Fibroblast of the aortic adventitia (primary cell): Measurements from ENCODE around the gene TBX1. TPM values are rescaled to one million over a fixed set of nuclear protein-coding genes. Genes with fewer than 3 reads are reported as not detected.
"Not testable (repeated sequence)": the region's sequence is repeated elsewhere in the genome, so short reads cannot be mapped to it uniquely, and the experiment has no call there.

Experiments used
- DNase-seq: peaks from one replicate; pipeline ENCODE4 v3.0.0-alpha.2; 2010; ENCODE audit warnings: low read depth
- H3K4me3 ChIP-seq: 2 replicates; pipeline ENCODE4 v1.5.1; 2011; ENCODE audit warnings: low read depth, mild to moderate bottlenecking, control low read depth, low read length, moderate library complexity
- total RNA-seq: library from RNA; depleted of rRNA; stranded (reverse); fragments of >200 nt; gene quantifications from 2 replicates; pipeline ENCODE4 v1.2.3, GENCODE V29; 2012; ENCODE audit warnings: low replicate concordance
- TF ChIP-seq, protein P1 (sequence below): IDR thresholded peaks from 2 replicates; pipeline ENCODE4 v1.5.1; 2011; ENCODE audit warnings: mild to moderate bottlenecking, low read length, control low read depth, inconsistent platforms; ENCODE audit not compliant: insufficient read depth

Gene TBX1
- total RNA-seq, 1 donor, result 2.8 TPM

DNA sequence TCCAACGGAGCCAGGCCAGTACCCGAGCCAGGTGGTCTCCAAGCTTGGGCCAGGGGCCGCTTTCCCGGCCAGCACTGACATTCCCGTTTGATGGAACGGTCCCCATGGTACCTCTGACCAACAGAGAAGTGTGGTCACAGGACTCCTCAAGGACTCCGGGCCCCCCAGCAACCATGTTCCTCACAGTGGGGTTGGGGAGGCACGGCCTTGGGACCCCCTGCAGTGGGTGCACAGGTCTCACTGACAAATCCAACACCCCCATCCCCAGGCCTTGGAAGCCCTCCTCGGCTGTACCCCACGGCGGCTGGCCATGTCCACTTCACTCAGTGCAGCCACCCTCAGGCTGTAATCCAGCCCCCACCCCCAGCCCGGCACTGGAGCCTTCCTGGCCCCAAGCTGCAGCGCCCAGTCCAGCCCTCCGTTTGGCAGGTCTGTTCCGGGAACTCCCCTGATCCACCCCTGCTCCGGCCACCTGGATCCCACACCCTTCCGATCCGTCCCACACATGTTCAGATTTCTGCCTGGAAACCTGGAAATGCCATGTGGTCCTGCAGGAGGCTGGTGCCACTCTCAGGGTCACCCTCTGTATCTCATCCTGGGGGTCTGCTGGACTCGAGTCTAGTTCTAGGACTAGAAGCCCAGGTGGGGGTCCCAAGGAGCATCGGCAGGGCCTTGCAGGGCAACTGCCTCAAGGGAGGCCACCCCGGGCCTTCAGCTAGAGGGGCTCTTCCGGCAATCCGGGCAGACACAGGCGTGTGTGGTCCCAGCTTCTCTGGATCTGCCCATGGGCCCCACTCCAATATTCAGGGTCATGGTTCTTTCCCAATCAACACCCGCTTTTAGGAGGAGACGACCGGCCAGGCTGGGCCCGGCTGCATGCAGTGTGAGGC, 26.6 kb downstream of the TBX1 start:
- no peak overlapping the region for H3K4me3 ChIP-seq
- no peak for DNase-seq
- TF ChIP-seq, protein P1, sequence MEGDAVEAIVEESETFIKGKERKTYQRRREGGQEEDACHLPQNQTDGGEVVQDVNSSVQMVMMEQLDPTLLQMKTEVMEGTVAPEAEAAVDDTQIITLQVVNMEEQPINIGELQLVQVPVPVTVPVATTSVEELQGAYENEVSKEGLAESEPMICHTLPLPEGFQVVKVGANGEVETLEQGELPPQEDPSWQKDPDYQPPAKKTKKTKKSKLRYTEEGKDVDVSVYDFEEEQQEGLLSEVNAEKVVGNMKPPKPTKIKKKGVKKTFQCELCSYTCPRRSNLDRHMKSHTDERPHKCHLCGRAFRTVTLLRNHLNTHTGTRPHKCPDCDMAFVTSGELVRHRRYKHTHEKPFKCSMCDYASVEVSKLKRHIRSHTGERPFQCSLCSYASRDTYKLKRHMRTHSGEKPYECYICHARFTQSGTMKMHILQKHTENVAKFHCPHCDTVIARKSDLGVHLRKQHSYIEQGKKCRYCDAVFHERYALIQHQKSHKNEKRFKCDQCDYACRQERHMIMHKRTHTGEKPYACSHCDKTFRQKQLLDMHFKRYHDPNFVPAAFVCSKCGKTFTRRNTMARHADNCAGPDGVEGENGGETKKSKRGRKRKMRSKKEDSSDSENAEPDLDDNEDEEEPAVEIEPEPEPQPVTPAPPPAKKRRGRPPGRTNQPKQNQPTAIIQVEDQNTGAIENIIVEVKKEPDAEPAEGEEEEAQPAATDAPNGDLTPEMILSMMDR, result no peak

DNA sequence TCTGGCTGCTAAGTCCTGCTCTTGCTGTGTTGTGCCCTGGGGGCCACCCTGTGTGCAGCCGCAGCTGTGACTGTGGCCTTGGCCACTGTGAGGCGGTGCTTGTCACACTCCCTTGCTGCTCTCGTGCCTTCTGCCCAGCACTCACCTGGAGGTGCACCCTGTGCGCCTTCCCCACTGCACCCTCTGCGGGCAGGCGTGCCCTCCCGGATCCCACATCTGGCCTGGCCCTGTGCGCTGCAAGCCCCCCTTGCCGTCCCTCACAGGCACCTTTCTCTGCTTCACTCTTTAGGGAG, 27.2 kb downstream of the TBX1 start:
- DNase-seq, result no peak
- H3K4me3 ChIP-seq, result no peak overlapping the region
- TF ChIP-seq, protein P1, result no peak

DNA sequence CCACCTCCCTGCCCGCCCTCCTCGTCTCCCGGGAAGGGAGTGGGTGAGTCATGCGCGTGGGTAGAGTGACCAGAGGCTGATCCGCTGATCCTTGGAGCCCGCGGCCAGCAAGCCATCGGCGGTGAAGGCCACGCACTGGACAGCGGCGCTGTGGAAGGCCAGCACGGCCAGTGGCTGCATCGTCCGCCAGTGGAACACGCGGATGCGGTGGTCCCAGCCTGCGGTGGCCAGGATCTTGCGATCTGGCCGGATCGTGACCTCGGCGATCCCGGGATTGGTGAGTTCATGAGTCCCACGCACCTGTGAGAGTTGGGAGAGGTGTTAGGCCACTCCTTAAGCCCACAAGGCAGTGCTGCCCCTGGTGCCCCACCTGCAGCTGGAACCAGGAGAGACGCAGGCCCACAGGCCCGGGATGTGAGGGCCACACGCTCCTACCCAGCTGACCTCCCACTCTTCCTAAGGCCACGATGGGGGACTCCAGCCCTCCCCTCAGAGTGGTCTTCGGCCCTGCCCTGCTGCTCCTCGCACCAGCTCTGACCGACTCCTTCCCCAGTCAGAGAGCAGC, 28.2 kb downstream of the TBX1 start:
- TF ChIP-seq, protein P1, result no peak
- no peak overlapping the region for H3K4me3 ChIP-seq
- no peak for DNase-seq

DNA sequence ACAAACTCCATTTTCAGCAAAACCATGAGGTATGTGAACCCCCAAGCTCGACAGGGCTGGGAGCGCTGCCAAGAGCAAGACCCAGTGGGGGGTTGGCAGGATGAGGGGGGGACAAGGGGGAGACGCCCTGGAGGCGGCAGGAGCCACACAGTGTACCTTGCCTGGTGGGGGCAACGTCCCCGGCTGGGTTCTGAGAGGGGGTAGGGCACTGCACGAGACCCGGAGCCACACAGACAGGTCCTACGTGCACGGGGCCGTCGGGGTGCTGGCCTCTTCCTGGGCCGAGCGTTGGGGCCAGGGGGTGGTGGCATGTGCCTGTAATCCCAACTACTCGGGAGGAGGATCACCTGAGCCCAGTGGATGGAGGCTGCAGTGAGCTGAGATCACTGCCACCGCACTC, 28.8 kb downstream of the TBX1 start:
- TF ChIP-seq, protein P1, result no peak
- DNase-seq, result no peak
- H3K4me3 ChIP-seq, result no peak overlapping the region

DNA sequence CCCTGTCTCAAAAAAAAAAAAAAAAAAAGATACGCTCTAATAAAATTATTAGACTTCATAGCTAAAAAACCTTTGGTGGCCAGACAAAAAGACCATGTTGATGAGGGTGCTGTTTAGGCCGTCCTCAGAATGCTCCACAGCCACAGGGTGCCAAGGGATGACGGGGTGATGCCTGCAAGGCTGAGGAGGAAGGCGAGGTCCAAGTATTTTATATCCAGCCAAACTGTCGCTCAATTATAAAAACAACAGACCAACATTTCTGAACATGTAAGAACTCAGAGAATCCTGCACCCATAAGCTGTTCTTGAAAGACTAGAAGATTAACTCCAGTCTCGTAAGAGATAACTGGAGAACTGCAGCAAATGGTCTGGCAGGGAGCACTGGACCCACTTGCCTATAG, 29.2 kb downstream of the TBX1 start:
- H3K4me3 ChIP-seq, result no peak overlapping the region
- DNase-seq, result no peak
- TF ChIP-seq, protein P1, result no peak

DNA sequence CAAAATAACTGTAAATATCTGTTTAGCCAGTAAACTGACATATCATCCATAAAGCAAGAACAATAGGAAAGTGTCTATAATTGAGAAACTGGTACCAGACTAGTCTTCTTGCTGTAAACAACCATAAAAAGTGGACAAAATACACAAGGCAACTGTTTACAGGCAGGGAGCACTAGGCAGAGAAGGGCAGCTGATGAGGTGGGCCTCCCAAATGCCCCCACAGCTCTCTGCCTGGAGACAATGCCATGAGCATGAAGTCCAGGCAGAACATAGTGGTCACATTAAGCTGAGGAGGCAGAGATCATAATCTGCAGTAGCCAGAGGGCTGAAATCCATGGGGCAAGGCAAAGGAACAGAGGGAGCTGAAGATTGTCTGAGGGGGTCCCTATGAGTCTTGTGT, 30.7 kb downstream of the TBX1 start:
- H3K4me3 ChIP-seq, result no peak overlapping the region
- DNase-seq, result no peak
- TF ChIP-seq, protein P1, result no peak

DNA sequence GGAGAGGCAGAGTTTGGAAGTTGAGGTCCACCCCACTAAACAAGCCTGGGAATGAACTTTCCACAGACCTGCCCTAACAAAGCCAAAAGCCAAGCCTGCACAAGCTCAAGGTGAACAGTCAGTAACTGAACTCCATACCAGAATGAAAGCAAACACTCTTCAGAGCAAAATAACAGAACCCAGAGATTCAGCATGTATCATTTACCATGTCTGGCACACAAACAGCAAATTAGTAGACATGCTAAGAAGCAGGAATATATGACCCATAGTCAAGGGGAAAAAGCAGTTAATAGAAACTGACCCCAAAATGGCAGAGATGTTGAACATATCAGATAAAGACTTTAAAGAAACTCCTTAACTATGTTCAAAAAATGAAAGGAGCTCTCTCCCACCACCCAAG, 31.3 kb downstream of the TBX1 start:
- H3K4me3 ChIP-seq, result no peak overlapping the region
- DNase-seq, result no peak
- TF ChIP-seq, protein P1, result no peak

DNA sequence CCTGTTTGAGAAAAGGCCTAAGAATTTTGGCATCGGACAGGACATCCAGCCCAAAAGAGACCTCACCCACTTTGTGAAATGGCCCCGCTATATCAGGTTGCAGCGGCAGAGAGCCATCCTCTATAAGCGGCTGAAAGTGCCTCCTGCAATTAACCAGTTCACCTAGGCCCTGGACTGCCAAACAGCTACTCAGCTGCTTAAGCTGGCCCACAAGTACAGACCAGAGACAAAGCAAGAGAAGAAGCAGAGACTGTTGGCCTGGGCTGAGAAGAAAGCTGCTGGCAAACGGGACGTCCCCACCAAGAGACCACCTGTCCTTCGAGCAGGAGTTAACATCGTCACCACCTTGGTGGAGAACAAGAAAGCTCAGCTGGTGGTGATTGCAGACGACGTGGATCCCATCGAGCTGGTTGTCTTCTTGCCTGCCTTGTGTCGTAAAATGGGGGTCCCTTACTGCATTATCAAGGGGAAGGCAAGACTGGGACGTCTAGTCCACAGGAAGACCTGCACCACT, 31.9 kb downstream of the TBX1 start:
- not testable (repeated sequence) for DNase-seq, H3K4me3 ChIP-seq
